Activated T-cell treated with anti-CD3 and anti-CD28 coated beads for 24 hours (primary cell): Measurements from ENCODE around the gene ZNF423.
A peak's percentile ranks its signal among the peaks of the same experiment; 100 is the strongest.

Experiments used
- DNase-seq: peaks from one replicate; pipeline ENCODE4 v3.0.0-alpha.2; 2020; ENCODE audit warnings: low read depth

ZNF423 gene

GRCh38 chr16:49530427-49530970, 325.4 kb downstream of the ZNF423 start:
- no peak for DNase-seq

DNA sequence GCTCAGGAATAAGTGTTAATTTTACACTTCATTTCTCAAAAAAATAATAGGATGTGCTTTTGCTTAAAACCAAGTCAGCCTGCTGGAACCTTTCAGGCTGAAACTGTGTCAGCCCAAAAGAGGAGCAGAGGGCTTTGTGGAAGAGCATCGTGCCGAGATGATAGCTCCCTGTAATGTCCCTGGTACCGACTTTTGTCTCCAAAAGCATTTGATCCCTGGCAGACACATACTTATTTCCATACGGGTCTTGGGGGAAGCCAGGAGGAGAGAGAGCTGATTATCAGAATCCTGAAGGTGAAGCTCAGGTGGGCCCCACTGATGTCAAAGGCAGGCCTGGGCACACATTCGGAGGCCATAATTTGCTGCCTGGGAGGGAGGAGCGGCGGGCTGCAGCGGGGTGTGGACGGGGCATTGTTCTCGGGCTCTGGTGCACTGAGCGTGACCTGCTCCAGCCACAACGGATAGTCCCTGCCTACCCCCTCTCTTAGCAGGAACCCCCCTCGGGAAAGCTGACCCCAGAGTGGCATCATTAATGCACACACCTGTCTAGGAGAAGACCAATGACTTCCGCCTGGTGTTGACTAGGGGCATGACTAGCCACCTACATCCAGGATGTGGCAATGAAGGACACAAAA, 326.4 kb downstream of the ZNF423 start:
- no peak for DNase-seq

- no peak for DNase-seq
Observed at GRCh38 chr16:49528866-49529288, 327.0 kb downstream of the ZNF423 start.

- peak; percentile 8 for DNase-seq
Observed at GRCh38 chr16:49528060-49528865, 327.6 kb downstream of the ZNF423 start.

- no peak for DNase-seq
Observed at GRCh38 chr16:49527611-49528010, 328.3 kb downstream of the ZNF423 start.

DNA sequence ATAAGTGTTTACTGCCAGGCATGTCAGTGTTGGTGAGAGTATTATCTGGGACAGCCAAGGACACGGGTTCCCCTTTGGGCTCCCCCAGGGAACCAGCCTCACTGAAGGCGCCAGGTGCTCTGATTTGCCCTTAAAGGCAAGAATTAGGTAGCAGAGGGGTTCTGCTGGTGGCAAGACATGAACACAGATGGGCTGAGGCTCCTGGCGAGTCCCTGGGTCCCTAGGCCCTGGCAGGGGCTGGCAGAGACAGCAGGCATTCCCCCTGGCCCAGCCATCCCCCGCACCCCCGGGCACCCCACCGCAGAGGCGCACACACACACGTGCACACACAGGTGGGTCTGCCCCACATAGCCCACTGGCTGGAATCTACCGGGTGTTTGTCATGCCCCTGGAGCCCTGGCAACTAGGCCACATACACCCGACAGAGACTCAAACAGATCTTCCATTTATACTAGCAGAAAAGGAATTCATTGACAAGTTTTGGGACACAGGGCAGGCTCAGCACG, 329.0 kb downstream of the ZNF423 start:
- DNase-seq, result no peak

DNA sequence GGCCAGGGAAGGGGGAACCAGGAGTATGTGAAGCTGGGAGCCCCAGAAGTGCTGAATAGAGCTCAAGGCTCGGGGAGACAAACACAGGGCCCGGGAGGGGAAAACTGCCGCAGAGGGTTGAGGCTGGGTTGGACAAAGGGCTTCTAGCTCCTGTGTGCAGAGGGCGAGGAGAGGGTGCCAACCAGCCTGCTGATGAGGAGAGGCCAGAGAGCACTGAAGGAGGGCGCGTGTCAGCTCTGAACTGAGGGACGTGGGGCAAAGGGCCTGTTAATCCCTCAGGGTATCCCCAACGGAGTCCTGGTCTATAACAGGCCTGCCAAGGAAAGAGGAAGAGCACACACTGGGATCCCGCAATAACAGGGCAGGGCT, 331.0 kb downstream of the ZNF423 start:
- no peak for DNase-seq

GRCh38 chr16:49524216-49524946, 331.5 kb downstream of the ZNF423 start:
- DNase-seq, result no peak

- no peak for DNase-seq
Observed at GRCh38 chr16:49523435-49524159, 332.3 kb downstream of the ZNF423 start.

- no peak for DNase-seq
Observed at GRCh38 chr16:49521734-49522325, 334.1 kb downstream of the ZNF423 start.

DNA sequence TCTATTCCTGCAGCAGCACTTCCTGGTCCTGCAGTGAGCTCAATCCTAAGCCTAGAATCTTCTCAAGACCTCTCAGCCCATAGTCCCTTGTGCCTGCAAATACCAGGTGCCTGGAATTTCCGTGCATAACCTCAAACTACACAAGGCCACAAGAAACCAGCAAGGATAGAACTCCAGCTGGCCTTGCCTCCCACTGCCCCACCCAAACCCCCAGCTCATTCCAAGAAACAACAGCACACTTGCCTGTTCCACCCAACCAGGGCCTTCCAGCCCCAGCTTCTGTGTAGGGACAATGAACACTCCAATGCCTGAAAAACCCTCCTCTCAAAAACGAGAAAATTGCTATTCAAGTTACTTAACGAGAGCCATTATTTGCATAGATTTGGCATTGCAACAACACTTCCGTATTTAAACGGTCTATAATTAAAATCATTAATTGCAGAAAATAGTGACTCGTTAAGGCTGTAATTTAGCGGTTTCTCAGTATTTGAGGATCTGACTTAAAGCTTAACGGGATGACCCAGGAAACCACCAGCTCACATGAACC, 335.3 kb downstream of the ZNF423 start:
- DNase-seq, result no peak

DNA sequence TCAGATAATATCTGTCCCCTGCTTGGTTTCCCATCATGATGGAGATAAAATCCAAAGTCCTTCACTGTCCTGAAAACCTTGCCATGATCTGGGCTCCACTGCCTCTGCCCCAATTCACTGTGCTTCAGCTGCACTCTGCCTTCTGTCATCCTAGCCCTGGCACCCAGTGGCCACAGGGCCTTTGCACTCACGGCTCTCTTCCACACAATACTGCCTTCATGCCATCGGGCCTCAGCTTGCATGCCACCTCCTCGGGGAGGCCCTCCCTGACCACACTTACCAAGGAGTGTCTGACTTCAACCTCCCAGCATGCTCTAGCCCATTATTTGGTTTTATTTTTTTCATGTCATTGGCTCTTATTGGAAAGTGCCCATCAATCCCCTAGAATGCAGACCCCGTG, 336.2 kb downstream of the ZNF423 start:
- DNase-seq, result no peak

- no peak for DNase-seq
Observed at GRCh38 chr16:49519008-49519656, 336.8 kb downstream of the ZNF423 start.

- no peak for DNase-seq
Observed at GRCh38 chr16:49516382-49517036, 339.4 kb downstream of the ZNF423 start.

DNA sequence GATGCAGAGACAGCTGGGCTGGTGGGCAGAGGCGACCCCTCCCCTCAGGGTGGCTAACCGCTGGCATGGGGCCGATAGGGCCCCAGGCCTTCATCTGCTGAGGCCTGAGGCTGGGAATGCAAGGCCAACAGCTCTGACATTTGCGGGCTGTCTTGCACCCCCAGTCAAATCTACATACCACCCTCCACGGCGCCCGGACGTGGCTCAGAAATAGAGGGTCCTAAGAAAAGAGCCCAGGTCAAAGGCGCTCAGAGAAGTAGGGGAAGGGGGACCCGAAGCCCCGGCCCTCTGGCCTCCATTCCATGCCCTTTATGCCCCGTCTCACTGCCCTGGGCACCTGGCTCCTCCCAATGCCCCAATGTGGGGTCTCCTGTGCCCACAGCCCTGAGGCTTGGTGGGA, 340.1 kb downstream of the ZNF423 start:
- no peak for DNase-seq

- DNase-seq, result no peak
Observed at GRCh38 chr16:49515016-49515565, 340.8 kb downstream of the ZNF423 start.

- no peak for DNase-seq
Observed at GRCh38 chr16:49514073-49514980, 341.6 kb downstream of the ZNF423 start.

DNA sequence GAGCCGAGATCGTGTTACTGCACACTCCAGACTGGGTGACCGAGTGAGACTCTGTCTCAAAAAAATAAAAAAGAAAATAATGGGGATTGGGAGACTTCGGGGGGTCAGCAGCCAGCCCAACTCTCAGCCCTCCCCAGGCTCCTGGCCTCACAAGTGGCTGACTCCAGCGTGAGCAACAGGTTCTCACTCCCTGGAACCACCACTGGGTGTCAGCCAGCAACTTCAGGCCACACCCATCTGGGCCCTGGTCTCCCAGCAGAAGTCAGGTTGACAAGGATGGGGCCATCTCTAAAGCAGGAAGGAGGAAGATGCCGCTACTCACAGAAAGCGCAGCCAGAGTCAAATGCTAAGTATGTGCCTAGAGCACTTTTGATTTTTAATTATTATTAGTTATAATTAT, 342.9 kb downstream of the ZNF423 start:
- DNase-seq, result no peak
